Progenitor cell of endocrine pancreas (in vitro differentiated cells): ENCODE measurements around the gene SLC5A10. TPM values are rescaled to one million over a fixed set of nuclear protein-coding genes. Genes with fewer than 3 reads are reported as not detected.
"Not testable (repeated sequence)": the region's sequence is repeated elsewhere in the genome, so short reads cannot be mapped to it uniquely, and the experiment has no call there.

ENCODE experiments used
- DNase-seq: peaks from one replicate; pipeline ENCODE4 v3.0.0; 2021; ENCODE audit warnings: low spot score; ENCODE audit not compliant: unreplicated experiment
- H3K27ac Mint-ChIP-seq: 2 replicates; pipeline ENCODE4 v1.8.0; 2021; ENCODE audit warnings: mild to moderate bottlenecking, moderate library complexity, mixed read lengths
- H3K27me3 Mint-ChIP-seq: 2 replicates; pipeline ENCODE4 v1.8.0; 2021; ENCODE audit warnings: mixed read lengths
- H3K36me3 Mint-ChIP-seq: 2 replicates; pipeline ENCODE4 v1.8.0; 2022; ENCODE audit warnings: mixed read lengths; ENCODE audit not compliant: insufficient read depth
- H3K4me1 Mint-ChIP-seq: 2 replicates; pipeline ENCODE4 v1.8.0; 2021; ENCODE audit warnings: low read depth, mixed read lengths
- H3K4me3 Mint-ChIP-seq: 2 replicates; pipeline ENCODE4 v1.8.0; 2021; ENCODE audit warnings: low read depth, mild to moderate bottlenecking, moderate library complexity, mixed read lengths
- H3K9me3 Mint-ChIP-seq: 2 replicates; pipeline ENCODE4 v1.8.0; 2021; ENCODE audit warnings: low read depth, mixed read lengths
- total RNA-seq: library from RNA; stranded (reverse); gene quantifications from 2 replicates; pipeline ENCODE4 v1.2.1, GENCODE V29; 2021

SLC5A10 gene
- total RNA-seq, 1 donor from 2014 or later, result not detected

GRCh38 chr17:19048826-19049225 is 96.9 kb downstream of the SLC5A10 start:
- not testable (repeated sequence) for H3K36me3 Mint-ChIP-seq, DNase-seq, H3K27ac Mint-ChIP-seq, H3K4me3 Mint-ChIP-seq, H3K4me1 Mint-ChIP-seq, H3K27me3 Mint-ChIP-seq, H3K9me3 Mint-ChIP-seq

DNA sequence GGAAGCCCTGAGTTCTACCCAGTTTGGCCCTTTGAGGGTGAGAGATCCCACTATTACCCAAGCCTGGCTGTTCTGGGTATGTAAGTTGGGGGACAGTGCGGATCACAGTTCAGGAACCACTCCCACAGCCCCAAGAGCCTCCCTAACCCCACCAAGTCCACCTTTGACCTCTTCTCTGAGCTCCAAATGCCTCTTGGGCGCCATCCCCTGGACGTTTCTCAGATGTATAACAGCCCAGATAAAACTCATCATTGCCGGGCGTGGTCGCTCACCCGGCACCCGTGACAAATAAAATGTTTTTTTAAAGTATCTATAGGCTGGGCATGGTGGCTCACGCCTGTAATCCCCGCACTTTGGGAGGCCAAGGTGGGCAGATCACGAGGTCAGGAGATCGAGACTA is 103.5 kb downstream of the SLC5A10 start:
- H3K27ac Mint-ChIP-seq, H3K9me3 Mint-ChIP-seq, H3K4me3 Mint-ChIP-seq, H3K4me1 Mint-ChIP-seq, H3K36me3 Mint-ChIP-seq, DNase-seq, H3K27me3 Mint-ChIP-seq: not testable (repeated sequence)

DNA sequence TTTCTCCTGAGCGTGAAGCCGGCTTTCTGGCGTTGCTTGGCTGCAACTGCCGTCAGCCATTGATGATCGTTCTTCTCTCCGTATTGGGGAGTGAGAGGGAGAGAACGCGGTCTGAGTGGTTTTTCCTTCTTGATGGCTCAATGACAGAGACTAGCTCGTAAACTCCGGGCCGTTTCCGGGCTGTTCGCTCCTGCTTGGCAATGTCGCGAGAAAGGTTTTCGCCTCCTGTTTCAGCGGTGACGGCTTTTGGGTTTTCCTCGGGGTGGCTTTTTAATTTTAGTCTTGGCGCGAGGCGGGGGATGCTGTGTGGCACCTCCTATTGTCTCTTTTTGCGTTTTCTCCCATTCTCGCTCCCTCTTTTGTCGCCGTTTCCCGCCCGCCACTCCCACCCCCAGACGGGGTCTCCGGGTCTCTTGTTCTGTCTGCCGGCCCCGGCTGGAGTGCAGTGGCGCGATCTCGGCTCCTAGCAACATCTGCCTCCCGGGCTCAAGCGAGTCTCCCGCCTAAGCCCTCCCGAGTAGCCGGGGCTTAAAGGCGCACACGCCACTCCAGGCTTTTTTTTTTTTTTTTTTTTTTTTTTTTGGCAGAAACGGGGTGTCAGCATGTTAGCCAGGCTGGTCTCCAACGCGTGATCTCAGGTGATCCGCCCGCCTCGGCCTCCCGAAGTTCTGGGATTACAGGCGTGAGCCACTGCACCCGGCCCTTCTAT is 110.2 kb downstream of the SLC5A10 start:
- not testable (repeated sequence) for H3K4me1 Mint-ChIP-seq, H3K9me3 Mint-ChIP-seq, H3K27me3 Mint-ChIP-seq, H3K27ac Mint-ChIP-seq, H3K36me3 Mint-ChIP-seq, H3K4me3 Mint-ChIP-seq
- DNase-seq, result peak; percentile 10

- H3K4me3 Mint-ChIP-seq, H3K9me3 Mint-ChIP-seq: not testable (repeated sequence)
These were observed 110.9 kb downstream of the SLC5A10 start for GRCh38 chr17:19062718-19063325.

DNA sequence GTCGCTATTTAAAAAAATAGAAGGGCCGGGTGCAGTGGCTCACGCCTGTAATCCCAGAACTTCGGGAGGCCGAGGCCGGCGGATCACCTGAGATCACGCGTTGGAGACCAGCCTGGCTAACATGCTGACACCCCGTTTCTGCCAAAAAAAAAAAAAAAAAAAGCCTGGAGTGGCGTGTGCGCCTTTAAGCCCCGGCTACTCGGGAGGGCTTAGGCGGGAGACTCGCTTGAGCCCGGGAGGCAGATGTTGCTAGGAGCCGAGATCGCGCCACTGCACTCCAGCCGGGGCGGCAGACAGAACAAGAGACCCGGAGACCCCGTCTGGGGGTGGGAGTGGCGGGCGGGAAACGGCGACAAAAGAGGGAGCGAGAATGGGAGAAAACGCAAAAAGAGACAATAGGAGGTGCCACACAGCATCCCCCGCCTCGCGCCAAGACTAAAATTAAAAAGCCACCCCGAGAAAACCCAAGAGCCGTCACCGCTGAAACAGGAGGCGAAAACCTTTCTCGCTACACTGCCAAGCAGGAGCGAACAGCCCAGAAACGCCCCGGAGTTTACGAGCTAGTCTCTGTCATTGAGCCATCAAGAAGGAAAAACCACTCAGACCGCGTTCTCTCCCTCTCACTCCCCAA is 111.5 kb downstream of the SLC5A10 start:
- H3K4me3 Mint-ChIP-seq, result peak overlapping the region; percentile 38
- H3K4me1 Mint-ChIP-seq, H3K36me3 Mint-ChIP-seq, H3K27me3 Mint-ChIP-seq, H3K9me3 Mint-ChIP-seq: not testable (repeated sequence)
- H3K27ac Mint-ChIP-seq, result peak overlapping the region; percentile 98
- peak; percentile 73 for DNase-seq

More at GRCh38 chr17:19062718-19063325, 110.9 kb downstream of the SLC5A10 start:
- H3K4me1 Mint-ChIP-seq, H3K27ac Mint-ChIP-seq, DNase-seq, H3K36me3 Mint-ChIP-seq, H3K27me3 Mint-ChIP-seq: not testable (repeated sequence)

DNA sequence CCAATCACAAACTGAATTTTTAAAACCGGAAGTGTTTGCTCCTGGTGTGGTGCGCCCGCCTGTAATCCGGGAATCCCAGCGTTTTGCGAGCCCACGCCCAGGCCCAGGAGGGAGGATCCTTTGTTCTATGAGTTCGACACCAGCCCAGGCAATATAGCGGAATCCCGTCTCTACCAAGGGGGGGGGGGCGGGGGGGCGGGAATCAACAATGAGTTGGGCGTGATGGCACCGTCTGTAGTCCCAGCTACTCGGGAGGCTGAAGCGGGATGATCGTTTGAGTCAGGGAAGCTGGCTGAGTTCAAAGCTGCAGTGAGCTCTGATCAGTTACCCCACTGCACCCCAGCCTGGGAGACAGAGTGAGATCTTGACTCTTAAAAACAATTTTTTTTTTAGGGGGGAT is 112.4 kb downstream of the SLC5A10 start:
- H3K9me3 Mint-ChIP-seq, H3K4me1 Mint-ChIP-seq, H3K27me3 Mint-ChIP-seq, H3K4me3 Mint-ChIP-seq, DNase-seq, H3K36me3 Mint-ChIP-seq, H3K27ac Mint-ChIP-seq: not testable (repeated sequence)

- not testable (repeated sequence) for H3K9me3 Mint-ChIP-seq, DNase-seq, H3K27ac Mint-ChIP-seq, H3K36me3 Mint-ChIP-seq, H3K27me3 Mint-ChIP-seq, H3K4me3 Mint-ChIP-seq, H3K4me1 Mint-ChIP-seq
These were observed 118.6 kb downstream of the SLC5A10 start for GRCh38 chr17:19070318-19071168.

Other genes starting within 250 kb of the SLC5A10 start
- 0.12 and 0.20 TPM in 2 replicates for gene FBXW10, start 208.1 kb upstream of the SLC5A10 start, total RNA-seq
- 37.7 and 38.9 TPM in 2 replicates for gene TVP23B, start 171.0 kb upstream of the SLC5A10 start, total RNA-seq
- gene PRPSAP2, start 94.0 kb upstream of the SLC5A10 start, total RNA-seq, result 66.9 and 67.7 TPM in 2 replicates
- 16.6 and 17.3 TPM in 2 replicates for gene FAM83G, start 52.6 kb downstream of the SLC5A10 start, total RNA-seq
- not detected in 2 replicates for gene GRAP, start 94.8 kb downstream of the SLC5A10 start, total RNA-seq
- gene GRAPL, start 175.4 kb downstream of the SLC5A10 start, total RNA-seq, result not detected in 2 replicates